ENCODE results near the gene CCDC73. TPM values are rescaled to one million over a fixed set of nuclear protein-coding genes. Genes with fewer than 3 reads are reported as not detected.

Gene CCDC73
- total RNA-seq, 1 donor from 2014 or later: 0.09 TPM

DNA sequence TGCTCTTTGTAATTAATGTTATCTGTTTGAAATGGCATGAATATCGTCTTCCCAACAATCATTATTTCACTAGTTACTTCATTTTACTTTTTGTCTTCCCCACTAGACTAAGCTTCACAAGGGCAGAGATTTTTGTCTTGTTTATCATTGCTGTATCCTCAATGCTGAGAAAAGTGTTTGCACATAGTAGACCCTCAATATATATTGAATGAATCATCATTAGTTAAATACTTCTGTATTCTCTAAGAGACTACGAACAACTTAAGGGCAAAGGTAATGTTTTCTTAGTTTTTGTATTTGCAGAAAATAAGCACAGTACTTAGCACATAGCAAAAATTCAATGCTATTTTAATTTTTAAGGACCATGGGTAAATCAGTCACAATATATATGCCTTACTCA lies 95.9 kb downstream of the CCDC73 start:
- no peaks in the 10 kb centered on the region for H3K27me3 ChIP-seq (ENCODE audit: low read depth)
- no peaks in the 10 kb centered on the region for H3K4me1 ChIP-seq
- intact Hi-C loops (cut with DNase I): no loop called here
- TF ChIP-seq, protein P1, sequence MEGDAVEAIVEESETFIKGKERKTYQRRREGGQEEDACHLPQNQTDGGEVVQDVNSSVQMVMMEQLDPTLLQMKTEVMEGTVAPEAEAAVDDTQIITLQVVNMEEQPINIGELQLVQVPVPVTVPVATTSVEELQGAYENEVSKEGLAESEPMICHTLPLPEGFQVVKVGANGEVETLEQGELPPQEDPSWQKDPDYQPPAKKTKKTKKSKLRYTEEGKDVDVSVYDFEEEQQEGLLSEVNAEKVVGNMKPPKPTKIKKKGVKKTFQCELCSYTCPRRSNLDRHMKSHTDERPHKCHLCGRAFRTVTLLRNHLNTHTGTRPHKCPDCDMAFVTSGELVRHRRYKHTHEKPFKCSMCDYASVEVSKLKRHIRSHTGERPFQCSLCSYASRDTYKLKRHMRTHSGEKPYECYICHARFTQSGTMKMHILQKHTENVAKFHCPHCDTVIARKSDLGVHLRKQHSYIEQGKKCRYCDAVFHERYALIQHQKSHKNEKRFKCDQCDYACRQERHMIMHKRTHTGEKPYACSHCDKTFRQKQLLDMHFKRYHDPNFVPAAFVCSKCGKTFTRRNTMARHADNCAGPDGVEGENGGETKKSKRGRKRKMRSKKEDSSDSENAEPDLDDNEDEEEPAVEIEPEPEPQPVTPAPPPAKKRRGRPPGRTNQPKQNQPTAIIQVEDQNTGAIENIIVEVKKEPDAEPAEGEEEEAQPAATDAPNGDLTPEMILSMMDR (IDR thresholded peaks at IDR 0.05): no peak
- no peaks in the 10 kb centered on the region for H3K36me3 ChIP-seq
- H3K4me3 ChIP-seq: no peak overlapping the region
- ATAC-seq (no peak), DNase-seq (no peak)
- H3K9me3 ChIP-seq: no peaks in the 10 kb centered on the region
- no peak overlapping the region for H3K27ac ChIP-seq

GRCh38 chr11:32671051-32671450 lies 123.4 kb downstream of the CCDC73 start:
- no peak overlapping the region for H3K4me3 ChIP-seq
- intact Hi-C loops (cut with DNase I): no loop called here
- H3K9me3 ChIP-seq: no peaks in the 10 kb centered on the region
- TF ChIP-seq, protein P1 (IDR thresholded peaks at IDR 0.05): no peak
- ATAC-seq (no peak), DNase-seq (no peak)
- no peaks in the 10 kb centered on the region for H3K36me3 ChIP-seq
- H3K4me1 ChIP-seq: no peaks in the 10 kb centered on the region
- H3K27ac ChIP-seq: no peak overlapping the region
- H3K27me3 ChIP-seq (ENCODE audit: low read depth): no peaks in the 10 kb centered on the region

GRCh38 chr11:32659672-32660071 lies 134.8 kb downstream of the CCDC73 start:
- TF ChIP-seq, protein P1 (IDR thresholded peaks at IDR 0.05): no peak
- Histone ChIP-seq H3K36me3 (no peaks in the 10 kb centered on the region), H3K4me3 (no peak overlapping the region), H3K4me1 (no peaks in the 10 kb centered on the region), H3K27me3 (ENCODE audit: low read depth) (no peaks in the 10 kb centered on the region), H3K9me3 (no peaks in the 10 kb centered on the region), H3K27ac (no peak overlapping the region)
- intact Hi-C loops (cut with DNase I): no loop called here
- ATAC-seq: no peak
- DNase-seq: no peak

DNA sequence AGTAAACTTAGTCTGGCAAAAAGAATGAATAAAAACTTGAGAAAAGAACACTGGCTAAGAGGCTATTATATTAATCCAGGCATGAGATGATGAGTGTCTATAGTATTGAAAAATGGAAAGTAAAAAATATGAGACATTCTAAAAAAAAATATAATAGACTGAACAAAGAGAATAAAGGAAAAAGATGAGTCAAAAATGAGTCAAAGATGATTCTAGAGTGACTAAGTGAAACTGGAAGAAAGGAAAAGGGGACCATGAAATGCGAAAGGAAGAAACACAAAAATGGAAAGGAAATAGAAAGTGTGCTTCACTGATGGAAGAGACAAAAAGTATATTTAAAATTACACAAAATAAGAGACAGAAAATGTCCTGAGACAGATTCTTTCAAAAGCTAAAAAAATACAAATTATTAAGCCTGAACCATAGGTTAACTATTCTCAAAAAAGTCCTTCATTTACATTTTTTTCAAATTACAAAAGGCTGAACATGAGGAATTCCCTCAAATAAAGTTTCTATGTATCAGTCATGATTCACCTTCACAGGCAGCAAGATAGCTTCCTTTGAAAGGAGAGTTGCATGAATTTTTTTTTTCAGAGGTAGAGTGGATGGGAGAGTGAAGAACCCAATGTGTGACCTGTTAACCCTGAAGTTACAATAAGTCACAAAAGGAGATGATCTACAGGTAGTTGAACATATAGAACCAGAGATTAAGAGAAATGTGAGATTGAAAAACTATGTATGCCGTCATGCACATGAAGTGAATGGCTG lies 135.6 kb downstream of the CCDC73 start:
- no peaks in the 10 kb centered on the region for H3K4me1 ChIP-seq
- DNase-seq (no peak), ATAC-seq (no peak)
- intact Hi-C loops (cut with DNase I): no loop called here
- H3K27me3 ChIP-seq (ENCODE audit: low read depth): no peaks in the 10 kb centered on the region
- TF ChIP-seq, protein P1 (IDR thresholded peaks at IDR 0.05): no peak
- no peaks in the 10 kb centered on the region for H3K36me3 ChIP-seq
- H3K27ac ChIP-seq: no peak overlapping the region
- no peak overlapping the region for H3K4me3 ChIP-seq
- no peaks in the 10 kb centered on the region for H3K9me3 ChIP-seq

DNA sequence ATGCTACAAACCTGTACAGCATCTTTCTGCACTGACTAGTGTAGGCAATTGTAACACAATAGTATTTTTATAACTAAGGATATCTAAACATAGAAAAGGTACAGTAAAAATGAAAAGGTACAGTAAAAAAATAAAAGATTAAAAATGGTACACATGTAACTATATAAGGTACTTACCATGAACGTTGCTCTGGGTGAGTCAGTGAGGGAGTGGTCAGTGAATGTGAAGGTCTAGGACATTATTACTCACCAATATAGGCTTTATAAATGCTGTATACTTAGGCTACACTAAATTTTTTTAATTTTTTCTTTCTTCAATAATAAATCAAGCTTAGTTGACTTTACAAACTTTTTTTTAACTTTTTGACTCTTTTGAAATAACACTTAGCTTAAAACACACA lies 150.9 kb downstream of the CCDC73 start:
- no peaks in the 10 kb centered on the region for H3K27me3 ChIP-seq (ENCODE audit: low read depth)
- intact Hi-C loops (cut with DNase I): no loop called here
- no peak for DNase-seq
- H3K4me1 ChIP-seq: no peaks in the 10 kb centered on the region
- no peak for ATAC-seq
- H3K36me3 ChIP-seq: no peaks in the 10 kb centered on the region
- TF ChIP-seq, protein P1 (IDR thresholded peaks at IDR 0.05): no peak
- no peak overlapping the region for H3K4me3 ChIP-seq
- no peak overlapping the region for H3K27ac ChIP-seq
- no peaks in the 10 kb centered on the region for H3K9me3 ChIP-seq
